Stimulated activated CD4-positive, alpha-beta T cell treated with anti-CD3 and anti-CD28 coated beads, Interleukin-15, amount 100 ng/mL, for 48 hours (primary cell): Measurements from ENCODE around the gene IFNGR2.
"Not testable (repeated sequence)": the region's sequence is repeated elsewhere in the genome, so short reads cannot be mapped to it uniquely, and the experiment has no call there.

Experiments used
- DNase-seq, 2 donors: peaks; one replicate each; pipeline ENCODE4 v3.0.0-alpha.2; 2020; ENCODE audit warnings: low read depth in 2 of 2

Gene IFNGR2

DNA sequence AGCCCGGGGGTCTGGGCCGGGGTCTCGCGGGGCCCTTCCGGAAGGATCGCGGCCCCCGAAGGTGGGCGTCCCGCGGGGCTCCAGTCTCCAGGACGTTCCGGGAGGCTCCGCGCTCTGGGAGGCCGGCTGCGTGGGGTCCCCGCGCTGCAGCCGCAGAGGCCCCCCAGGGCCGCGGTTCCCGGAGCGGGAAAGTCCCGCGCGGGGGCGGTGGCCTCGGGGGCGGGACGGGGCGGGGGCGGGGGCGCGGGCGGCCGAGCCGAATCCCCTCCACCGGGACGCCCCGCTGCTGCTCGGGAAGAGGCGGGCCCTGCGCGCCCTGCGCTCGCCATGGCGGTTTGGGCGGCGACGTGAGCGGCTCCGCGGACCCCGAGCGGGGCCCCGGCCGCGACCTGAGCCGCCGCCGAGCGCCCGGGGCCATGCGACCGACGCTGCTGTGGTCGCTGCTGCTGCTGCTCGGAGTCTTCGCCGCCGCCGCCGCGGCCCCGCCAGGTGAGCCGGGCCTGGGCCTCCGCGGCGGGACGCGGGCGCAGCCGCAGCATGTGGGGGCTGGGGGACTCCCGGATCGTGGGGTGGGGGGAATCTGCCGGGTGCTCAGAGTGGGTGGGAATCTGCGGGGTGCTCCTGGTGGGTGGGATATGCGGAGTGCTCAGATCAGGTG is at the start of gene IFNGR2:
Gene IFNGR2, plus strand, starts transcription at position 286 of the 658 bp plus-strand sequence. Its CDS starts 131 bp downstream, at position 417.
- no peak for DNase-seq

GRCh38 chr21:33355355-33355754 is 47.9 kb upstream of the IFNGR2 start:
- no peak for DNase-seq

DNA sequence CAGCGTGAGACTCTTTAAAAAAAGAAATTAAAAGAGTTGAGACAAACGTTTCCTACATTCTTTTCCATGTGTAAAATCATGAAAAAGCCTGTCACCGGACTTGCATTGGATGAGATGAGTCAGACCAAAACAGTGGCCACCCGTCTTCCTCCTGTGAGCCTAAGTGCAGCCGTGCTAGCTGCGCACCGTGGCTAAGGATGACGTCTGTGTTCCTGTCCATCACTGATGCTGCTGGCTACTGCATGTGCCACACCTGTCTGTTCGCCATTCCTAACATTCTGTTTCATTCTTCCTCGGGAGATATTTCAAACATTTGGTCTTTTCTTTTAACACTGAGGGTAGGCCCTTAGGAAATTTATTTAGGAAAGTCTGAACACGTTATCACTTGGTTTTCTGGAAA is 47.2 kb upstream of the IFNGR2 start:
- no peak for DNase-seq

GRCh38 chr21:33357177-33357576 is 46.0 kb upstream of the IFNGR2 start:
- no peak for DNase-seq

DNA sequence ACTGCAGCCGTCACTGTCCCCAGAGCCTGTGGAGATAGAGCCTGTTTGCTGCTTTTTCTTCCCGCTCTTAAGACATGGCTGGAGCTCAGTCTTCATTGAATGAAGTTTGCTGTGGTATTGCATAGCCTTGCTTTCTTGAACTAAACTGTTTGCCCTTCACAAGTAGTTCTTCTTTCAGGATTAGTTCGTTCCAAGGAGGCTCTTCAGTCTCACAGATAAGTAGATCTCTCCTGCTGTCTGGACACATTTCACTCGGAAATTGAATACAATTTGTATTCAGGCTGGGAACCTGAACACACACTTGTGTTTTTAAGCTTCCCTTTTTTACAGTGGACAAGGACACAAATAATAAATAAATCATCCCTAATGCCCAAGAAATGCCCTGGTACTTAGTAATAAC is 43.8 kb upstream of the IFNGR2 start:
- no peak for DNase-seq

GRCh38 chr21:33360281-33360680 is 42.9 kb upstream of the IFNGR2 start:
- no peak for DNase-seq

- DNase-seq = peak; percentile 68 to 85
Observed at GRCh38 chr21:33360881-33361602, 42.2 kb upstream of the IFNGR2 start.

GRCh38 chr21:33362044-33362555 is 41.1 kb upstream of the IFNGR2 start:
- DNase-seq = peak in 1 of 2 donors; percentile 39

- not testable (repeated sequence) for DNase-seq
Observed at GRCh38 chr21:33363911-33364609, 39.2 kb upstream of the IFNGR2 start.

DNA sequence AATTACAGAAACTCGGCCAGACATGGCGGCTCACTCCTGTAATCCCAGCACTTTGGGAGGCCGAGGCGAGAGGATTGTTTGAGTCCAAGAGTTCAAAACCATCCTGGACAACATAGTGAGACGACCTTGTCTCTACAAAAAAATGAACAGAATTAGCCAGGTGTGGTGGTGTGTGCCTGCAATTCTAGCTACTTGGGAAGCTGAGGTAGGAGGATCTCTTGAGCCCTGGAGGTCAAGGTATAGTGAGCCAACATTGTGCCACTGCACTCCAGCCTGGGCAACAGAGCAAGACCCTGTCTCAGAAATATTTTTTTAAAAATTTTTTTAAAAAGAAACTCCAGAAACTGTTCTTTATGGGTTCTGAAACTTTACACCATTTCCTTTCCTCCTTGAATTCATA is 38.4 kb upstream of the IFNGR2 start:
- DNase-seq = no peak

GRCh38 chr21:33367309-33367973 is 35.8 kb upstream of the IFNGR2 start:
- no peak for DNase-seq

DNA sequence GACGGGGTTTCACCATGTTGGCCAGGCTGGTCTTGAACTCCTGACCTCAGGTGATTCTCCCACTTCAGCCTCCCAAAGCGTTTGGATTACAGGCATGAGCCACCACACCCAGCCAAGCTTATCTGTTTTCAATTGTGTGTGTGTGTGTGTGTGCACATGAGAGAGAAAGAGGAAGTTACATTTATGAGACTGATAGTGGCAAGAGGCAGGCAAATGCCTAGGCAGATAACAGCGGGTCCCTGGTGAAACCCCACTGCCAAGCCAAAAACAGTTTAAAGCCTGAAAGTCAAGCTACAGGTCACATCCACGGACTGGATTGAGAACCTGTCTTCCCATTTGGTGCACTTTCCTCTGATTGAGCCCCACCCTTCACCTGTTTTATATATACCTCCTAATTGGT is 35.1 kb upstream of the IFNGR2 start:
- DNase-seq = no peak

DNA sequence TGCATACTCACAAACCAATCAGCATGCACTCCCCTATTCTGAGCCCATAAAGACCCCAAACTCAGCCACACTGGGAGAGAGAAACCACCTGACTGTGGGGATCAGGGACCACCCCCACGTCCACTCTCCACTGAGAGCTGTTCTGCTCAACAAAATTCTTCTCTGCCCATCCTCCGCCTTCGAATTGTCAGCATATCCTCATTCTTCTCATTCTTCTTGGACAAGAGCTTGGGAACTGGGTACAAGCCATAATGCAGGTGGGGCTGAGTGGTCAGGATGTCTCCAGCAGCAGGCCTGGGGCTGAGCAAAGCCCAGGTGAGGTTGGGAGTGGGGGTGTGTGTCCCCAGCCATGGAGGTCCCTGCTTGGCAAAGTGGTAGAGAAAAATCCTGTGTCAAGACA is 34.6 kb upstream of the IFNGR2 start:
- DNase-seq = no peak

DNA sequence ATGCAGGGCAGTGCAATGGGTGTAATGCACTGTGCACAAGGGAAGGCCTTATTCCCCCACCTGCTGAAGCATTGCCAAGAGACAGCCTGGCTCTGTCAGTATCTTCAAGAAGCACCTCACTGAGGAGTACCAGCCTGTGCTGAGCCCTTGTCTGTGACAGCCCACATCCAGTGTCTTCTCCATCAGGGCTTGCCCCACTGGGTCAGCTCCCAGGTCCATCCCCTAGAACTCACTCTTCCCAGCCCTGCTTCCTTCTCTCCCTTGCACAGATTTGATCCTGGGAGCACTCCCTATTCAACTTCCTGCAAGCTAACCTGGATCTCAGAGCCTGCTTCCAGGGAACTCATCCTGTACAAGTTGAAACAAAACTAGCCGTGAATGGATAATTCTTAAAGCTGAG is 33.6 kb upstream of the IFNGR2 start:
- DNase-seq = no peak

DNA sequence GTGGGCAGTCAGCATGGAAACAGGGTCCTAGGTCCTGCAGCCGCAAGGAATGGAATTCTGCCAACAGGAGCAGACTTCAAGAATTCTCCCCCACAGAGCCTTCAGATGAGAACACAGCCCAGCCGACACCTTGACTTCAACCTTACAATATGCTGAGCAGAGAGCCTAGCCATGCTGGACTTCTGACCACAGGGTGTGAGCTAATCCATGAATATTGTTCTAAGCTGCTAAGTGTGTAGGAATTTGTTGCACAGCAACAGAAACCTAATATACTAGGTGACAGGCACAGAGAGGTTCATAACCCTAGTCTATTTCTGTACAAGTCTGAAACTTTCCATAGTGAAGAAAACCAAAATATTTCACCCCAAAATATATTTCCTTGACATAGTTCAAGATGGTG is 32.9 kb upstream of the IFNGR2 start:
- no peak for DNase-seq

- no peak for DNase-seq
Observed at GRCh38 chr21:33371366-33371765, 31.8 kb upstream of the IFNGR2 start.

DNA sequence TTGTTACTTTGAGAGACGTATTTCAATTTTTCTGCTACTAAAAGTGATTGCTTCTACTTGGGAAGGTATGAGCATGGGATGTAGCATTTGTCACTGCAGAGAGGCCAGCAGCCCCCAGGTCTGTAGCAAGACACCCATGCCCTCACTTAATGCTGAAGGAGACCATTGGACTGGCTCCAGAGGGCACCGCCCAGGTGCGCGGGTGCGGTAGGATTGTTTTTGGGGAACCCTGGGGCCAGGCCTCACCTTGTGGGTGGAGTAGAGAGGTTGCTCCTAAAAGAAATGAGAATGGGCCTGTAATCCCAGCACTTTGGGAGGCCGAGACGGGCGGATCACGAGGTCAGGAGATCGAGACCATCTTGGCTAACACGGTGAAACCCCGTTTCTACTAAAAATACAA is 30.6 kb upstream of the IFNGR2 start:
- DNase-seq = no peak

GRCh38 chr21:33373451-33373850 is 29.8 kb upstream of the IFNGR2 start:
- no peak for DNase-seq

GRCh38 chr21:33374080-33374449 is 29.1 kb upstream of the IFNGR2 start:
- no peak for DNase-seq

DNA sequence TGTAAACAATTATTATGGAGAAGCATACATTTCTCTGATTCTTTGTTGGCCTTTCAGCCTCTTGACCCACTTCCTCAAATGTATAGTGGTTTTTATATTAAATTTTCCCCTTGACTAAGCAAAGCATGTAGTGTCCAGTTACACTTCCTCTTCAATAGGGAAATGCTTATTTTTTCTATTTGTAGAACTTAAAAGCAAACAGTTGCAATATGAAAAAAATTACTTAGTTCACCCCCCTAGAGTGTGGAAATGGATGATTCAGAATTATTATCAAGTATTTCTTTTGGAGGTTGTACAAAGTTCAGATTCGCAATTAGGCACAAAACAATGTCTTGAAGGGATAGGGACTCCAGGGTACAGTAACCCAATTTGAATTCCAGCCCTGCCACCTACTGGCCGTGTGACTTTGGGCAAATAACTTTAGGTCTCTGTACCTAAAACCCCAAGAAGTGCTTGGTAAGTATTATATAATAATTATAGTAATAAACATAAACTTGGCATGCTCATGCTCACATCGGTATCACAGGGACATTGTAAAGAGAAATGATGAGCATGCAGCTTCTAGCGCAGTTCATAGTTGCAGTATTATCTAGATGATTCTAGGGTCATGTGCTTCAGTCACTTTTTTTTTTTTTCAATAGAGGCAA is 28.6 kb upstream of the IFNGR2 start:
- DNase-seq = no peak

GRCh38 chr21:33375101-33375644 is 28.0 kb upstream of the IFNGR2 start:
- DNase-seq = no peak
